ENCODE measurements around the gene SULT4A1.

DNA sequence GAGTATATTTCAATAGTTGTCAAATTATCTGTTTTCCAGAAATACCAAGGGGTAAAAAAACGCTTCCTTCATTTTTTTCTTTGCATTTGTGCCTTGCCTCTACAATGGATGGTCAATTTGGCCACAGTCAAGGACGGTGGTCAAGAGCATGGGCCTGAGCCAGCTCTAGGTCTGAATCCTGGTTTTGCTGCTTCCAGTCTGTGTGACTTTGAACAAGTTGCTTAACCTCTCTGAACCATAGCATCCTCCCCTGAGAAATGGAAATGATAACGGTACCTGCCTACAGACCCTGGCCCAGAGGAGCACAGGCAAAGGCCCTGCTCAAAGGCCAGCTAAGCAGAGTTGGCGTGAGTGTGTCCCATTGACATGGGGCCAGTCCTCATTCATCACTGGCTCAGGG is 26.4 kb upstream of the SULT4A1 start:
- TF ChIP-seq CTCF (IDR thresholded peaks at IDR 0.05), result no peak
- no peak for TF ChIP-seq POLR2A (IDR thresholded peaks at IDR 0.05)
- no peak for TF ChIP-seq EP300 (IDR thresholded peaks at IDR 0.05)
- no peak for TF ChIP-seq POLR2AphosphoS5 (IDR thresholded peaks at IDR 0.05)
